Measurements from ENCODE around the gene PLEKHA1. TPM values are rescaled to one million over a fixed set of nuclear protein-coding genes. Genes with fewer than 3 reads are reported as not detected.

The PLEKHA1 gene
- total and polyA plus RNA-seq, 2 experiments from 2014 or later, result 25.8 to 36.6 TPM

DNA sequence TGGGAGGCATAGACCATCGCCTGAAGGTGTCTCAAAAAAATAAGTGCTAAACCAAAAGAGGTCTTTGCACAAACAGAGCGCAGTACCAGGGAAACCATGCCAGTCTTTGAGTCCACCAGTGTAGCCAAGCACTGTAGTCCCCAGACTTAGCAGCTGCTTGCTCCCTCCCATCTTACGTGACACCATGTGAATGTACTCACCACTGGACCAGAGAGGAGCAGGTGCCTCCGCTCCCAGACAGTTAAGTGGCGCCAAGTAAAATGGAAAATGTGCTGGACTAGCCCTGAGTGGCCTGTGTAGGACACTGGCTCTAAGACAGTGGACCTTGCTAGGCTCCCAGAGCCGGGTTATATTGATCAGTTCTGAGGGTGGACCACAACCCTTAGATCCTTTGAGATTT lies 47.7 kb upstream of the PLEKHA1 start (continued):
- TF ChIP-seq, protein P1, sequence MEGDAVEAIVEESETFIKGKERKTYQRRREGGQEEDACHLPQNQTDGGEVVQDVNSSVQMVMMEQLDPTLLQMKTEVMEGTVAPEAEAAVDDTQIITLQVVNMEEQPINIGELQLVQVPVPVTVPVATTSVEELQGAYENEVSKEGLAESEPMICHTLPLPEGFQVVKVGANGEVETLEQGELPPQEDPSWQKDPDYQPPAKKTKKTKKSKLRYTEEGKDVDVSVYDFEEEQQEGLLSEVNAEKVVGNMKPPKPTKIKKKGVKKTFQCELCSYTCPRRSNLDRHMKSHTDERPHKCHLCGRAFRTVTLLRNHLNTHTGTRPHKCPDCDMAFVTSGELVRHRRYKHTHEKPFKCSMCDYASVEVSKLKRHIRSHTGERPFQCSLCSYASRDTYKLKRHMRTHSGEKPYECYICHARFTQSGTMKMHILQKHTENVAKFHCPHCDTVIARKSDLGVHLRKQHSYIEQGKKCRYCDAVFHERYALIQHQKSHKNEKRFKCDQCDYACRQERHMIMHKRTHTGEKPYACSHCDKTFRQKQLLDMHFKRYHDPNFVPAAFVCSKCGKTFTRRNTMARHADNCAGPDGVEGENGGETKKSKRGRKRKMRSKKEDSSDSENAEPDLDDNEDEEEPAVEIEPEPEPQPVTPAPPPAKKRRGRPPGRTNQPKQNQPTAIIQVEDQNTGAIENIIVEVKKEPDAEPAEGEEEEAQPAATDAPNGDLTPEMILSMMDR (conservative IDR thresholded peaks at IDR 0.05; ENCODE audit: low read depth in 2 of 2), result no peak
- TF ChIP-seq CREB1 (CRISPR knock-in tag; IDR thresholded peaks at IDR 0.05; ENCODE audit: low read depth) (no peak), JUNB (IDR thresholded peaks at IDR 0.05; ENCODE audit: unreplicated experiment) (no peak), NANOG (IDR thresholded peaks at IDR 0.05; ENCODE audit: borderline replicate concordance) (no peak)

DNA sequence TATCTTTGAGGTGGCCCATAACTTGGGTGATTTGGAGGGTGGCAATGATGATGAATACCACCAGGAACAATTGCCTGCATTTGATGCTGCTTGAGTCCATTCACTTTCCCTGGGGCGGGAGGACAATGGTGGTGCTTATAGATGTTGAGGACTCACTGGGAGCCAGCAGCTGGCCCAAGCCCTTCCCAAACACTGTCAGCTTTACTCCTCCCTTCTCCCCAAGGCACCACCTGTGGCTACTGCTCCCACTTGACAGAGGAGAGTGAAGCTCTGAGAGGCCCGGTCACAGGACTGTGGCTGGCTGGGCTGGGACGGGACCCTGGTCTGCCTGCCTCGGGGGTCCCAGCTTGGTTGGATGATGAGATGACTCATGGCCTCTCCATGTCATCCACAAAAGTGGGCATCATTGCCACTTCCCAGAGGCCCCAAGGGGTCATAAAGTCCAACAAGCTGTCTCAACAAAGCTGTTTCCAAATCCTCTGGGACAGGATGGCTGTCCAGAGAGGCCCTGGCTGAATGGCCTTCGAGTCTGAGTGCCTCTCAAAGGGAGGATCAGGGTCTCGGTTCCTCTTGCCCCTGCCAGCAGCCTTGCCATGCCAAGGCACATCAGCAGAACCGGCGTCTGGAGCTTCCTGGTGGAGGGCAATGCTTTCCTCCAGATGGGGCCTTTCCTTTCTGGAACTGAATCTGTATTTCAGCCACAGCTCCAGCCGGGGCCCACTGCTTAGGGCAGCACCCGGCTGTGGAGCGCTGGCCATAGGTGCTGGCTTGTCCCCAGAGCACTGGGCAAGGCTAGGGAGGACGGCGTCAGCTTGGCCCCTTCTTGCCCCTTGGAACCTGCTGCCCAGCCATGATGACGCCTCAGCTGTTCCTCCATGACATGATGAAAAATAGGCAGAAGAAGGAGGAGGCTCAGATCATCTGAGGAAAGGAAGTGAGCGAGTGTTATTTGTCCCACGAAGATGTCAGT lies 47.0 kb upstream of the PLEKHA1 start:
- Mint-ChIP-seq H3K36me3 (ENCODE audit: low read depth) (no peaks in the 10 kb centered on the region), H3K4me1 (peaks cover 20% of the 10 kb centered on the region), H3K27ac (no peak overlapping the region), H3K4me3 (no peak overlapping the region), H3K9me3 (no peaks in the 10 kb centered on the region; the same call in 2 of the 3 replicates), H3K27me3 (ENCODE audit: insufficient read depth, low read depth, poor library complexity) (peaks cover 4% of the 10 kb centered on the region)
- H2AFZ ChIP-seq, result no peak overlapping the region; the same call in 1 of the 2 replicates
- H3K27me3 ChIP-seq (ENCODE audit: insufficient read depth), result no peaks in the 10 kb centered on the region
- ATAC-seq, result no peak
- DNase-seq (ENCODE audit: low spot score), result no peak
- peaks cover 11% of the 10 kb centered on the region; the same call in 1 of the 2 replicates for H3K9me2 ChIP-seq (ENCODE audit: insufficient read depth)
- H3K36me3 ChIP-seq (ENCODE audit: insufficient read depth), result no peaks in the 10 kb centered on the region
- H3K79me2 ChIP-seq (replicated peaks; ENCODE audit: insufficient read depth), result no peaks in the 10 kb centered on the region
- H3K4me1 ChIP-seq (ENCODE audit: insufficient read depth), result peaks cover 7% of the 10 kb centered on the region
- H3K4me3 ChIP-seq, result no peak overlapping the region
- no peaks in the 10 kb centered on the region for H3F3A ChIP-seq (replicated peaks; ENCODE audit: low read depth)
- no peaks in the 10 kb centered on the region for H4K20me1 ChIP-seq (replicated peaks; ENCODE audit: insufficient read depth)
- H3K27ac ChIP-seq (ENCODE audit: low read depth), result no peak overlapping the region
- no peak overlapping the region for H3K4me2 ChIP-seq
- TF ChIP-seq POLR2AphosphoS5 (IDR thresholded peaks at IDR 0.05; ENCODE audit: low read depth) (no peak), JUNB (IDR thresholded peaks at IDR 0.05; ENCODE audit: unreplicated experiment) (no peak), EZH2 (IDR thresholded peaks at IDR 0.05; ENCODE audit: low read depth, unreplicated experiment) (no peak), EZH2phosphoT487 (IDR thresholded peaks at IDR 0.05; ENCODE audit: unreplicated experiment) (no peak), ZNF114 (CRISPR knock-in tag; IDR thresholded peaks at IDR 0.05) (no peak)
- TF ChIP-seq, protein P1 (conservative IDR thresholded peaks at IDR 0.05; ENCODE audit: low read depth in 2 of 2), result no peak
- TF ChIP-seq, protein P2, sequence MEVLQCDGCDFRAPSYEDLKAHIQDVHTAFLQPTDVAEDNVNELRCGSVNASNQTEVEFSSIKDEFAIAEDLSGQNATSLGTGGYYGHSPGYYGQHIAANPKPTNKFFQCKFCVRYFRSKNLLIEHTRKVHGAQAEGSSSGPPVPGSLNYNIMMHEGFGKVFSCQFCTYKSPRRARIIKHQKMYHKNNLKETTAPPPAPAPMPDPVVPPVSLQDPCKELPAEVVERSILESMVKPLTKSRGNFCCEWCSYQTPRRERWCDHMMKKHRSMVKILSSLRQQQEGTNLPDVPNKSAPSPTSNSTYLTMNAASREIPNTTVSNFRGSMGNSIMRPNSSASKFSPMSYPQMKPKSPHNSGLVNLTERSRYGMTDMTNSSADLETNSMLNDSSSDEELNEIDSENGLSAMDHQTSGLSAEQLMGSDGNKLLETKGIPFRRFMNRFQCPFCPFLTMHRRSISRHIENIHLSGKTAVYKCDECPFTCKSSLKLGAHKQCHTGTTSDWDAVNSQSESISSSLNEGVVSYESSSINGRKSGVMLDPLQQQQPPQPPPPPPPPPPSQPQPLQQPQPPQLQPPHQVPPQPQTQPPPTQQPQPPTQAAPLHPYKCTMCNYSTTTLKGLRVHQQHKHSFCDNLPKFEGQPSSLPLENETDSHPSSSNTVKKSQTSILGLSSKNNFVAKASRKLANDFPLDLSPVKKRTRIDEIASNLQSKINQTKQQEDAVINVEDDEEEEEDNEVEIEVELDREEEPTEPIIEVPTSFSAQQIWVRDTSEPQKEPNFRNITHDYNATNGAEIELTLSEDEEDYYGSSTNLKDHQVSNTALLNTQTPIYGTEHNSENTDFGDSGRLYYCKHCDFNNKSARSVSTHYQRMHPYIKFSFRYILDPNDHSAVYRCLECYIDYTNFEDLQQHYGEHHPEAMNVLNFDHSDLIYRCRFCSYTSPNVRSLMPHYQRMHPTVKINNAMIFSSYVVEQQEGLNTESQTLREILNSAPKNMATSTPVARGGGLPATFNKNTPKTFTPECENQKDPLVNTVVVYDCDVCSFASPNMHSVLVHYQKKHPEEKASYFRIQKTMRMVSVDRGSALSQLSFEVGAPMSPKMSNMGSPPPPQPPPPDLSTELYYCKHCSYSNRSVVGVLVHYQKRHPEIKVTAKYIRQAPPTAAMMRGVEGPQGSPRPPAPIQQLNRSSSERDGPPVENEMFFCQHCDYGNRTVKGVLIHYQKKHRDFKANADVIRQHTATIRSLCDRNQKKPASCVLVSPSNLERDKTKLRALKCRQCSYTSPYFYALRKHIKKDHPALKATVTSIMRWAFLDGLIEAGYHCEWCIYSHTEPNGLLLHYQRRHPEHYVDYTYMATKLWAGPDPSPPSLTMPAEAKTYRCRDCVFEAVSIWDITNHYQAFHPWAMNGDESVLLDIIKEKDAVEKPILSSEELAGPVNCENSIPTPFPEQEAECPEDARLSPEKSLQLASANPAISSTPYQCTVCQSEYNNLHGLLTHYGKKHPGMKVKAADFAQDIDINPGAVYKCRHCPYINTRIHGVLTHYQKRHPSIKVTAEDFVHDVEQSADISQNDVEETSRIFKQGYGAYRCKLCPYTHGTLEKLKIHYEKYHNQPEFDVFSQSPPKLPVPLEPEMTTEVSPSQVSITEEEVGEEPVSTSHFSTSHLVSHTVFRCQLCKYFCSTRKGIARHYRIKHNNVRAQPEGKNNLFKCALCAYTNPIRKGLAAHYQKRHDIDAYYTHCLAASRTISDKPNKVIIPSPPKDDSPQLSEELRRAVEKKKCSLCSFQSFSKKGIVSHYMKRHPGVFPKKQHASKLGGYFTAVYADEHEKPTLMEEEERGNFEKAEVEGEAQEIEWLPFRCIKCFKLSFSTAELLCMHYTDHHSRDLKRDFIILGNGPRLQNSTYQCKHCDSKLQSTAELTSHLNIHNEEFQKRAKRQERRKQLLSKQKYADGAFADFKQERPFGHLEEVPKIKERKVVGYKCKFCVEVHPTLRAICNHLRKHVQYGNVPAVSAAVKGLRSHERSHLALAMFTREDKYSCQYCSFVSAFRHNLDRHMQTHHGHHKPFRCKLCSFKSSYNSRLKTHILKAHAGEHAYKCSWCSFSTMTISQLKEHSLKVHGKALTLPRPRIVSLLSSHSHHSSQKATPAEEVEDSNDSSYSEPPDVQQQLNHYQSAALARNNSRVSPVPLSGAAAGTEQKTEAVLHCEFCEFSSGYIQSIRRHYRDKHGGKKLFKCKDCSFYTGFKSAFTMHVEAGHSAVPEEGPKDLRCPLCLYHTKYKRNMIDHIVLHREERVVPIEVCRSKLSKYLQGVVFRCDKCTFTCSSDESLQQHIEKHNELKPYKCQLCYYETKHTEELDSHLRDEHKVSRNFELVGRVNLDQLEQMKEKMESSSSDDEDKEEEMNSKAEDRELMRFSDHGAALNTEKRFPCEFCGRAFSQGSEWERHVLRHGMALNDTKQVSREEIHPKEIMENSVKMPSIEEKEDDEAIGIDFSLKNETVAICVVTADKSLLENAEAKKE (CRISPR knock-in tag; IDR thresholded peaks at IDR 0.05), result no peak
